ENCODE results near the gene PHF2. TPM values are rescaled to one million over a fixed set of nuclear protein-coding genes. Genes with fewer than 3 reads are reported as not detected.

The PHF2 gene
- total RNA-seq, 2 donors from 2014 or later, result 24.7 to 29.3 TPM

DNA sequence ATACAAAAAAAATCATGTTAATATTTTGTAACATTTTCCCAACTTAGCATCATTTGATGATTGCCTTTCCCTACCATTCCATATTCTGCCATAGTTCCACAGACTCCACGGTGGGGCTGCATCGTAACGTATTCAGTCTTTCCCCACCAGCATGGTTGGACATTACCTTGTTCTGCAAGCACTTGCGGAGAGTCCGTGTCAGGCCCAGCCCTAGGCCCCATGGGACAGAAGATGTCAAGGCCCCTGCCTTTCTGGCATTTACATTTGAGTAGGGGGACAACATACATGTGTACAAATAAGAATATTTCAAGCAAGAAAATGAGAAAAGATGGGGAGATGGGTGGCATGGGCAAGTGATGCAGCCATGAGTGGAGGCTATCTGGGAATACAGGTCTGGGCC lies 8.2 kb upstream of the PHF2 start:
- Histone ChIP-seq H3K4me3 (no peak overlapping the region), H3K36me3 (peaks cover 20% of the 10 kb centered on the region), H3K27ac (no peak overlapping the region), H3K4me1 (peaks cover 0 to 15% of the 10 kb centered on the region in 2 donors), H3K27me3 (no peaks in the 10 kb centered on the region), H3K9me3 (no peaks in the 10 kb centered on the region)
- no peak for TF ChIP-seq CTCF (IDR thresholded peaks at IDR 0.05)
- peak; percentile 51 for DNase-seq (ENCODE audit: low spot score)

DNA sequence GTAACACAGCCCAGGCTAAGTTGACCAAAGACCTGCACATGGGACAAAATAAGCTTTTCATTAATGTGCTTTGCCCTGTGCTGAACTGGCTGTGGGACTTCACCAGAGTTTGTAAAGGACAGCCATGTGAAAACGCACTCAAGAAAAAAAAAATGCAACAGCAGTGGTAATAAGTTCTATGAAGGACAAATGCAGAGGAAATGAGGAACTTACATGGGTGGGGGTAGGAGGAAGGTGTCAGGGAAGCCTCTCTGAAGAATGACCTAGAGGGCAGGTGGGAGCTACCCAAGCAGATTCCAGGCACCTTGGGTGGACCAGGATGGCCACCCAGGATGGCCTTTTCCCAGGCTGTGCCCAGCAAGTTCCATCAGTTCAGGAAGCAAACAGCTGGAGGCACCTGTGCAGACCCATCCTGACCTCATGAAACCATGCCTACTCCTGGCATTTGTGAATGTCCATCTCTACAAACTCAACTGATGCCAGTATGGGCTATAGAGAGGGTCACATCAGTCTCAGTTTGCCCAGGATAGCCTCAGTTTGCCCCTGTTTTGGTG lies 6.7 kb upstream of the PHF2 start:
- Histone ChIP-seq H3K27ac (no peak overlapping the region), H3K4me3 (no peak overlapping the region), H3K9me3 (no peaks in the 10 kb centered on the region), H3K27me3 (no peaks in the 10 kb centered on the region), H3K36me3 (peaks cover 5% of the 10 kb centered on the region), H3K4me1 (peaks cover 0 to 18% of the 10 kb centered on the region in 2 donors)
- TF ChIP-seq CTCF (IDR thresholded peaks at IDR 0.05), result no peak
- peak; percentile 42 for DNase-seq (ENCODE audit: low spot score)

GRCh38 chr9:93572221-93572620 lies 4.2 kb upstream of the PHF2 start:
- Histone ChIP-seq H3K9me3 (no peaks in the 10 kb centered on the region), H3K4me1 (peaks cover 0 to 17% of the 10 kb centered on the region in 2 donors), H3K27me3 (no peaks in the 10 kb centered on the region), H3K36me3 (no peaks in the 10 kb centered on the region), H3K4me3 (no peak overlapping the region), H3K27ac (no peak overlapping the region)
- no peak for TF ChIP-seq CTCF (IDR thresholded peaks at IDR 0.05)
- DNase-seq (ENCODE audit: low spot score), result no peak

GRCh38 chr9:93572636-93573515 lies 3.5 kb upstream of the PHF2 start:
- Histone ChIP-seq H3K9me3 (no peaks in the 10 kb centered on the region), H3K27ac (no peak overlapping the region), H3K36me3 (no peaks in the 10 kb centered on the region), H3K4me1 (peaks cover 0 to 17% of the 10 kb centered on the region in 2 donors), H3K4me3 (no peak overlapping the region), H3K27me3 (no peaks in the 10 kb centered on the region)
- TF ChIP-seq CTCF (IDR thresholded peaks at IDR 0.05), result no peak
- DNase-seq (ENCODE audit: low spot score), result peak; percentile 50

DNA sequence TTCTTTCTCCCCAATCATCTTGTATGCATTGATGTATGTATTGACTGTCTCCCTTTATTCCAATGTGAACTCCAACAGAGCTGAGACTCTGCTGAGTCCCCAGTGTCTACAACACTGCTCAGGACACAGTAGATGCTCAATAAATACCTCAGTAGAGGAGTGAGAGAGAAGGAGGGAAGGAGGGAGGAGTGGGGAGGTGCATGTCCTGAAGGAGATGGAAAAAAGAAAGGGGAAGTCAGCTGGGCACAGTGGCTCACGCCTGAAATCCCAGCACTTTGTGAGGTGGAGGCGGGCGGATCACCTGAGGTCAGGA lies 2.9 kb upstream of the PHF2 start:
- Histone ChIP-seq H3K9me3 (no peaks in the 10 kb centered on the region), H3K27me3 (no peaks in the 10 kb centered on the region), H3K36me3 (no peaks in the 10 kb centered on the region), H3K27ac (no peak overlapping the region), H3K4me3 (no peak overlapping the region), H3K4me1 (peaks cover 0 to 23% of the 10 kb centered on the region in 2 donors)
- TF ChIP-seq CTCF (IDR thresholded peaks at IDR 0.05), result no peak
- peak; percentile 47 for DNase-seq (ENCODE audit: low spot score)
